GM21529 (cell line): ENCODE results near the gene KLHL12.

Experiments
- ATAC-seq: cut with Tn5 transposase; IDR thresholded peaks from one replicate; pipeline ENCODE4 v1.9.1; 2021; ENCODE audit not compliant: unreplicated experiment

KLHL12 gene

GRCh38 chr1:202926581-202927491, at the start of gene KLHL12:
TSS of gene KLHL12 (minus strand) at chr1:202927234. CDS start at chr1:202925162, 2,072 bp downstream.
- peak; percentile 91 for ATAC-seq

DNA sequence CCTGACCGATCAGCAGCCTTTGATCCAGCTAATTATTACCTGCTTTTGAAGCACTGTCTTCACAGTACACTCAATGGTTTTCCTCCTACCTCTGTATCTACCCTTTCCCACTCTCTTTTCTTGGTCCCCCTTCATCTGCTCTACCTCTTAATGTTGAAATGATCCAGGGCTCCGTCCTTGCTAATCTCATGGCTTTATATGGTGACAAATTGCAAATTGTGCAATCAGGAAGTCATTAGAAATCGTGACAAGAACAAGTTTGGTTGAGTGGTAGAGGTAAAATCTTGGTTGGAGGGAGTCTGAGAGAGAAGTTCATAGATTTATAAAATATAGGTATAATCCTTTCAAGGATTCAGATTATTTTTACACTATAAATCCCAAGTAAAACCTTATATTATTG, 49.6 kb upstream of the KLHL12 start:
- no peak for ATAC-seq

GRCh38 chr1:202974856-202975255, 47.8 kb upstream of the KLHL12 start:
- ATAC-seq: no peak

GRCh38 chr1:202972046-202972445, 45.0 kb upstream of the KLHL12 start:
- no peak for ATAC-seq

- ATAC-seq: peak; percentile 67
Measured at GRCh38 chr1:202968895-202969295, 41.9 kb upstream of the KLHL12 start.

DNA sequence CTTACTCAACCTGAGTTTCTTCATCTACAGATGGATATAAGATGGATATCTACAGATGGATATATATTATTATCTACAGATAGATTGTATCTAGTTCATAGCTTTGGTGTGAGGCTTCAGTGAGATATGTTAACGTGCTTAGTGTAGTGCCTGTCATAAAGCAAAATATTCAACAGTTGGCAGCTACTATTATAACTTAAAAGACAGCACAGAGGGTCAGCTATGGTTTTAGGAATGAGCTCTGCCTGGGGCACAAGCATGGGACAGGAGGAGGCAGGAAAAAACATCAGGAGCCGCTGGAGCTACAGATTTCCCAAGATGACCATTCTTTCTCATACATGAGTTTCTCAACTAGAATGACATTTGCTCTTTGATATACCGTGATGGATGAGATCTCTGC, 41.3 kb upstream of the KLHL12 start:
- no peak for ATAC-seq

GRCh38 chr1:202967684-202968281, 40.7 kb upstream of the KLHL12 start:
- ATAC-seq: no peak

GRCh38 chr1:202966006-202966898, 39.2 kb upstream of the KLHL12 start:
- no peak for ATAC-seq

DNA sequence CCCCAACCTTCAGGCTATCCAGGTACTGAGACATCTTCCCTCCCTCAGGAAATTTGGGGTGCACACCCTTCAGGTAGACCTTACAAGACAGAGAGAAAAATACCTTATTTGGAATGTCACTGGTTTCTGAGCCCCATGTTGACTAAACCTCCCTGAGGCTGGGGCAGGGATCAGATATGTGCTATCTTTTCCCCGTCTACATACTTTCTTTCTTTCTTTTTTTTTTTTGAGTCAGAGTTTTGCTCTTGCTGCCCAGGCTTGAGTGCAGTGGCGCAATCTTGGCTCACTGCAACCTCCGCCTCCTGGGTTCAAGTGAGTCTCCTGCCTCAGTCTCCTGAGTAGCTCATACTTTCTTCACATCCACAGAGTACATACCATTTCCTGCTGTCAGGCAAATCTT, 38.4 kb upstream of the KLHL12 start:
- ATAC-seq: no peak

- no peak for ATAC-seq
Measured at GRCh38 chr1:202964791-202965410, 37.9 kb upstream of the KLHL12 start.

DNA sequence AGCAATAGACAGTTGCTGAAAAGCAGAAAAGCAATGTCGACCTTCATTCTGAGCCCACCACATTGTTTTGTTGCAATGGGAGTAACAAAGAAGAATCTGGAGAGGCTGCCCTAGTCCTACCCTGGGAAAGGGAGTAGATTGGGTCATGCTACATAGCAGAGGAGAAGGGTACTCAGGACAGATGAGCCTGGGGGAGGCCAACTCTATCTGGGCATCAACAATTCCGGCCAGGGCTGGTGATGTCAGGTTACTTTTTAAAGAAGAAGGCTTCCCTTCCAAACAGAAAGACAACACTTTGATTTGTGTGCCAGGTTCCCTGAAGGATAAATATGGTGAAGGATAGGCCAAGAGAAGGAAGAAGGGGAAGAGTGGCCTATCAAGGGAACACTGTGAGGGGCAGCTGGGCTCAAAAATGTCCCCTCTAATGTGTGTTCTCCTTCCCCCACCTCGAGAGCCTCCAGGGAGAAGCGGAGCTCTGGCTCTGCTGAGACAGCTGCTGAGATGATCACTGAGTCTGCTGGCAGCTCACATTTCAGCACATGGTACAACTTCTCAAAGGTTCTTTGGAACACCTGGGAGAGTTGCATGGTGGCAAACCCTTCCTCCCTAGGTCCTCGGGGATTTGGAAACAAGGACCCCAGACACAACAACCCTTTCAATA, 34.3 kb upstream of the KLHL12 start:
- ATAC-seq: no peak

- ATAC-seq: no peak
Measured at GRCh38 chr1:202959276-202959620, 32.2 kb upstream of the KLHL12 start.

- no peak for ATAC-seq
Measured at GRCh38 chr1:202958544-202959275, 31.7 kb upstream of the KLHL12 start.

DNA sequence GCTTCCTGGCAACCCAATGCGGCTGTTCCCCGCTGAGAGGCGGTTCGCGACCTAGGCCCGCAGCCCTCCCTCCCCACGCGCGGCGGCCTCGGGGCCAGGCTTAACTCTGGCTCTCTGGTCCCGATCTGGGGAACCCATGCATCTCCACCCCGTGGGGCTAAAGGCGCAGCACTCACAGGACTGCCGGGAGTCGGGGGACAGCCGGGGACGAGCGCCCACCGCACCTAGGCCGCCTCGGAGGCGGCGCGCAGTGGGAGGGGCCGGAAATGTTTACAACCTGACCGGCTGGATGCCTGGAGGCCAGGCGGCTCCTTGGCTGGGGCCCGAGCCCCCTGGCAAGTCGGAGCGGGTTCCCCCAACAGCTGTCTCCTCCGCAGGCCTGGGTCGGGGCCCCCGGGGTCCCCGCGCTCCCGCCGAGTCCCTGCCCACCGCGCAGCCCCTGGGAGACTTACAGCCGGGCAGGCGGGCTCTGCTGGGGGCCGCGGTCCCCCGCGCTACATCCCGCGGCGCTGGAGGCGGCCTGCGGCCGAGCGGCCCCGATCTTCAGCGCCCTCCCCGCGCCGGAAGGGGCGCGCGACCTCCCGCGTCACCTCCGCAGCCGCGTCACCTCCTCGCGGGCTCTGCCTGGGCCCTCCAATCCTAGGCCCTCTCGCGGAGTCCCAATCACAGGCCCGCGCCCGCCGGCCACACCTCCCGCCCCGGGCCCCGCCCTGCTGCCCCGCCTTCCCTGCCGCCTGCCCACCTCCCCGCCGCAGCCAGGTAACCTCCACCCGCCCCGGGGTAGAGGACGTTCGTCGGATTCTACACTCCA, 30.9 kb upstream of the KLHL12 start, which contains the start of gene ADIPOR1:
Gene ADIPOR1 (minus strand): TSS at position 580 of the 811 bp plus-strand sequence. CDS start 7,242 bp downstream, outside the sequence.
- ATAC-seq: peak; percentile 99

DNA sequence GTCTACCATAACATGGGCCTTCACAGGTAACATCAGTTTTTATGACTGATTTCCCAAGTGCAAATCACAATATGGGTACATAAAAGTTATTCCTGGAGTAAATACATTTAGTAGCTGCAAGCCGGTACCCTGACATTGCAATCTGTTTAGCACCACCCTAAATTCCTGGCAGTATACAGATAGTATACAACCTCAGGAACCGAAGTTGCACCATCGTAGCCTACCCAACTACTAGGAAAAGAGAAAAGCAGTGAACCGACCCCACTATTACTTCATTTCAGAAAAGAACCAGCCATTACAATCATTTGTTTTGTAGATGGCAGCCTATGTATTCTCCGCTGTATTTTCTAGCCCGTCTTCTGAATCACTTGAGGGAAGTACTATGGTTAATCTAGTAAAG, 29.9 kb upstream of the KLHL12 start:
- no peak for ATAC-seq

DNA sequence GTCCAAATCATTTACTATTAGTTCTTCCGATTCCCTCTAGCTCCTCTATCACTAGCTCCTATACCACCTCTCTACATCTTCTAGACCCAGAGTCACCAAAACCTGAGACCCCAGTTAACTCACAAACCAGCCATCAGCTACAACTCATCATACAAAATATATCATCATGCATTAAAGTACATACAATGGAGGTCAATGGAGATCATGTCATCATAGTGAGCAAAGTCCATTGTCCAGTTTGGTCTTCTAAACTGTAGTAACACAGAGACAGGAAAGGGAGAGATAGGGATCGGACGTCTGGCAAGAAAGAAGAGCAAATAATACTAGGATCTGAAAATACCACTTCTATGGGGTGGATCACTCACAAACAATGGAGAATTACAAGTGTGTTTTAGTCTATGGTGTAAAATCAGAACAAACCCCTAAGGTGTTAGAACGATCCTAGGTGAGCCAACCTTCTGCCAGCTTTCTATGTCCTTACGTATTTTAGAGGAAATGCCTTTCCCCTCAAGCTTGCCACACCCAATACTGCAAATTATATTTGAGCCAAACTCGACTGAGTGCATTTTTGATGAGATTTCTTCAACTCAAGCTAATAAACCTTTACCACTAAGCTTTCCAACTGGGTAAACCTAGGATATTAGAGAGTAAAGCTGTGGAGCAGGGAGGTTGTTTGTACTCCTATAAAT, 27.2 kb upstream of the KLHL12 start:
- no peak for ATAC-seq

DNA sequence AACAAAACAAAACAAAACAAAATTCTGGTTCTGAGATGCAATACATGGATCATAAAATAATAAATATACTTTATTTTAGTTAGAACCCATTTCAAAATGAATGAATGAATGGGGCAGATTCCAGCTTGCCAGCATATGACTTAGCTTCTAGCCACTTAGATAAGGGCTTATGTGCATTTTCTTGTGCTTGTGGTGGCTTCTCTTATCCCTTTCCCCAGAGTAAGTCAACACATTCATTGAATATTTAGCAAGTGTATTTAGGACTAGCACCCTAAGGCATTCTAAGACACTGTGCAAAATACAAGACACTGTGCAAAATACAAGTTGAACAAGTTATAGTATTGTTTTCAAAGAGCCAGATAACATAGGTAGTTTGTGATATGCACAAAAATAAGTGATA, 26.4 kb upstream of the KLHL12 start:
- ATAC-seq: no peak

DNA sequence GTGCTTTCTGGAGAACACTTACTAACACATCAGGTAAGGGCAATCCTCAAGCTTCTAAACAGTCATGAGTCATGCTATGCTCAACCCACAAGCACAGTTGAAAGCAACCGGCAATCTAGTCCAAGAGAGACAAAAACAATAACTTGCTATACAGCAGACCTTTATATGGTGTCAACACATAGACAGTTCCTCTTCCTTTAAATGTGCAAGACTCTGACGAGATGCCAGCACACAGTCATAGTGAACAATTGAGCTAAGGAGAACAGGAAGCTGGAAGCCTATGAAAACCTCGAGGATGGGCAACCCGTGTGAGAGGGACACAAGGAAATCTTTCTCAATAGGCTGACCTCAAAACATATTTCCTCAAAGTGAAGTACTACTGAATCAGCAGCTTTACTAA, 25.8 kb upstream of the KLHL12 start:
- ATAC-seq: no peak
